Natural killer cell (primary cell): ENCODE results near the gene NTSR2. TPM values are rescaled to one million over a fixed set of nuclear protein-coding genes. Genes with fewer than 3 reads are reported as not detected.

Source experiments
- ATAC-seq, 3 donors: fragments of 150-1000 bp in 2 of 3; fragments of 200-7000 bp in 1 of 3; cut with Tn5 transposase; 1 replicate in 1 of 3; 2 replicates in 2 of 3; pipeline ENCODE4 v1.10.0; 2021; ENCODE audit warnings: mild to moderate bottlenecking in 2 of 3, moderate library complexity in 2 of 3
- DNase-seq, 2 donors: peaks; one replicate each; pipeline versions ENCODE4 v3.0.0 to v3.0.0-alpha.2; 2013 to 2021; ENCODE audit warnings: mixed read lengths in 1 of 2
- H3K27ac ChIP-seq: one replicate; pipeline ENCODE4 v1.5.1; 2013; ENCODE audit warnings: mild to moderate bottlenecking, low read length
- H3K27me3 ChIP-seq: one replicate; pipeline ENCODE4 v1.6.1; 2013; ENCODE audit warnings: low read length; ENCODE audit not compliant: control insufficient read depth, insufficient read depth
- H3K36me3 ChIP-seq: one replicate; pipeline ENCODE4 v1.6.1; 2013; ENCODE audit warnings: low read length; ENCODE audit not compliant: control insufficient read depth, insufficient read depth
- H3K4me1 ChIP-seq: one replicate; pipeline ENCODE4 v1.6.1; 2013; ENCODE audit warnings: low read length; ENCODE audit not compliant: control insufficient read depth, insufficient read depth
- H3K4me3 ChIP-seq: one replicate; pipeline ENCODE4 v1.5.1; 2013; ENCODE audit warnings: low read length
- H3K9me3 ChIP-seq: one replicate; pipeline ENCODE4 v1.6.1; 2013; ENCODE audit warnings: low read length; ENCODE audit not compliant: control insufficient read depth, insufficient read depth
- H3K27ac Mint-ChIP-seq, 2 donors: one replicate each; pipeline ENCODE4 v1.8.0; 2022; ENCODE audit warnings: mild to moderate bottlenecking in 2 of 2, mixed read lengths in 2 of 2, moderate library complexity in 1 of 2
- H3K27me3 Mint-ChIP-seq, 2 donors: one replicate each; pipeline ENCODE4 v1.8.0; 2022; ENCODE audit warnings: low read depth in 2 of 2, mixed read lengths in 2 of 2
- H3K36me3 Mint-ChIP-seq: one replicate; pipeline ENCODE4 v1.8.0; 2022; ENCODE audit warnings: mixed read lengths
- H3K4me1 Mint-ChIP-seq, 2 donors: one replicate each; pipeline ENCODE4 v1.8.0; 2022; ENCODE audit warnings: mixed read lengths in 2 of 2
- H3K4me3 Mint-ChIP-seq: one replicate; pipeline ENCODE4 v1.8.0; 2022; ENCODE audit warnings: mild to moderate bottlenecking, moderate library complexity, mixed read lengths
- H3K9me3 Mint-ChIP-seq, 2 donors: one replicate each; pipeline ENCODE4 v1.8.0; 2022; ENCODE audit warnings: mixed read lengths in 2 of 2
- CTCF ChIP-seq: fragments of 200-600 bp; IDR thresholded peaks from one replicate; pipeline ENCODE4 v1.8.0; 2022; ENCODE audit warnings: antibody characterized with exemption
- WGBS: methylation state at CpG from one replicate; pipeline ENCODE4 v1.1.7; 2013; ENCODE audit warnings: missing lambda C conversion rate; ENCODE audit not compliant: insufficient coverage; 5-methylcytosine and 5-hydroxymethylcytosine counted together
- intact Hi-C: fragments of 100-400 bp; cut with micrococcal nuclease; formaldehyde crosslinking; loops from one replicate; pipeline ENCODE4 v1.14.2; 2022
- total RNA-seq, 4 donors: library from RNA; stranded (reverse); fragments of 120-200 nt in 1 of 4; gene quantifications; one replicate each; pipeline versions ENCODE4 v1.2.3 to v1.2.4, GENCODE V29; 2013 to 2022

The NTSR2 gene
- total RNA-seq, 3 donors from 2014 or later (not counting 1 experiment from before 2014, with no cell fraction given), result not detected

GRCh38 chr2:11665510-11666362, 4.3 kb downstream of the NTSR2 start:
- Histone ChIP-seq H3K36me3 (no peaks in the 10 kb centered on the region), H3K27me3 (peaks cover 7% of the 10 kb centered on the region), H3K27ac (no peak overlapping the region), H3K4me3 (no peak overlapping the region), H3K4me1 (no peaks in the 10 kb centered on the region), H3K9me3 (peaks cover 3% of the 10 kb centered on the region)
- no peak for DNase-seq
- no peak overlapping the region for H3K4me3 Mint-ChIP-seq
- H3K27me3 Mint-ChIP-seq, result peaks cover 30 to 52% of the 10 kb centered on the region in 2 donors
- peaks cover 0 to 5% of the 10 kb centered on the region in 2 donors for H3K4me1 Mint-ChIP-seq
- intact Hi-C loops, result no loop called here
- peaks cover 0 to 4% of the 10 kb centered on the region in 2 donors for H3K9me3 Mint-ChIP-seq
- no peak for ATAC-seq
- no peaks in the 10 kb centered on the region for H3K36me3 Mint-ChIP-seq
- 86% methylated on average over 9 of the region's 10 CpGs for WGBS
- H3K27ac Mint-ChIP-seq, result no peak overlapping the region
- TF ChIP-seq CTCF, result no peak

GRCh38 chr2:11665028-11665427, 5.0 kb downstream of the NTSR2 start:
- Histone ChIP-seq H3K36me3 (no peaks in the 10 kb centered on the region), H3K4me3 (no peak overlapping the region), H3K9me3 (peaks cover 3% of the 10 kb centered on the region), H3K27me3 (peaks cover 3% of the 10 kb centered on the region), H3K27ac (no peak overlapping the region), H3K4me1 (no peaks in the 10 kb centered on the region)
- H3K36me3 Mint-ChIP-seq, result no peaks in the 10 kb centered on the region
- ATAC-seq (no peak), DNase-seq (no peak)
- no peak for TF ChIP-seq CTCF
- 88% methylated on average over 11 of the region's 11 CpGs for WGBS
- peaks cover 0 to 5% of the 10 kb centered on the region in 2 donors for H3K4me1 Mint-ChIP-seq
- no peak overlapping the region for H3K27ac Mint-ChIP-seq
- intact Hi-C loops, result no loop called here
- peaks cover 0 to 4% of the 10 kb centered on the region in 2 donors for H3K9me3 Mint-ChIP-seq
- peaks cover 25 to 53% of the 10 kb centered on the region in 2 donors for H3K27me3 Mint-ChIP-seq
- H3K4me3 Mint-ChIP-seq, result no peak overlapping the region

- intact Hi-C loops, result no loop called here
- ATAC-seq (no peak), DNase-seq (no peak)
- Histone ChIP-seq H3K9me3 (peaks cover 3% of the 10 kb centered on the region), H3K27me3 (no peaks in the 10 kb centered on the region), H3K36me3 (no peaks in the 10 kb centered on the region), H3K4me3 (no peak overlapping the region), H3K27ac (no peak overlapping the region), H3K4me1 (no peaks in the 10 kb centered on the region)
- peaks cover 0 to 4% of the 10 kb centered on the region in 2 donors for H3K9me3 Mint-ChIP-seq
- no peak for TF ChIP-seq CTCF
- no peaks in the 10 kb centered on the region for H3K36me3 Mint-ChIP-seq
- H3K27me3 Mint-ChIP-seq, result peaks cover 17 to 47% of the 10 kb centered on the region in 2 donors
- no peak overlapping the region for H3K27ac Mint-ChIP-seq
- peaks cover 0 to under 1% of the 10 kb centered on the region in 2 donors for H3K4me1 Mint-ChIP-seq
- H3K4me3 Mint-ChIP-seq, result no peak overlapping the region
- no CpG with 5 or more reads among the region's 2 CpGs for WGBS
Observed at GRCh38 chr2:11663427-11663826, 6.6 kb downstream of the NTSR2 start.
